ENCODE measurements around the gene PLA2G4C.

DNA sequence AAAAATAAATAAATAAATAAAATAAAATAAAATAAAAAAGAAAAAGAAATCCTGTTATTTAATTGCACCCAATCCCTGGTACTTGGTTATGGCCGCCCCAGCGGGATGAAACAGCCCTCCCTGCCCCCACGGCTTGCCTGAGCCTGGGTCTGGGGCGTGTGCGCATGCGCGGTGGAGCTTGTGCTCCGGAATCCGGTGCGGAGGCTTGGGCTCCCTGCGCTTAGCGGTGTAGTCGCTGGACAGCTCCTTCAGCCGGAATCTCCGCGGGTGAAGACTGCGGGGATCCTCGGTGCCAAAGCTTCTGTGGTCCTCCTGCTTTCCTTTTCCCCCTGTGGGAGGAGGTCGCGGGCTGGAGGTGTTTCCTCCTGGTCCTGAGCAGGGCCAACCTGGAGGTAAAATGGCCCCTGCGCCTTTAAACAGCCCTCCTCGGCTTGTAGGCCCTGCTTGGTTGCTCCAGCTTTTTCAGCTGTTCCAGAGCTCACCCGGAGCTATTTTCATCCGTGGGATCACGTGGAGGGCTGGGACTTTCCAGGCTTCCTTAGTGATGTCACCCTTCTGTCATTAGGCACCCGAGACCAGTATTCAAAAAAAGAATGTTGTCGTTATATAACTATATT lies at the start of gene PLA2G4C:
- TF ChIP-seq, protein P1, sequence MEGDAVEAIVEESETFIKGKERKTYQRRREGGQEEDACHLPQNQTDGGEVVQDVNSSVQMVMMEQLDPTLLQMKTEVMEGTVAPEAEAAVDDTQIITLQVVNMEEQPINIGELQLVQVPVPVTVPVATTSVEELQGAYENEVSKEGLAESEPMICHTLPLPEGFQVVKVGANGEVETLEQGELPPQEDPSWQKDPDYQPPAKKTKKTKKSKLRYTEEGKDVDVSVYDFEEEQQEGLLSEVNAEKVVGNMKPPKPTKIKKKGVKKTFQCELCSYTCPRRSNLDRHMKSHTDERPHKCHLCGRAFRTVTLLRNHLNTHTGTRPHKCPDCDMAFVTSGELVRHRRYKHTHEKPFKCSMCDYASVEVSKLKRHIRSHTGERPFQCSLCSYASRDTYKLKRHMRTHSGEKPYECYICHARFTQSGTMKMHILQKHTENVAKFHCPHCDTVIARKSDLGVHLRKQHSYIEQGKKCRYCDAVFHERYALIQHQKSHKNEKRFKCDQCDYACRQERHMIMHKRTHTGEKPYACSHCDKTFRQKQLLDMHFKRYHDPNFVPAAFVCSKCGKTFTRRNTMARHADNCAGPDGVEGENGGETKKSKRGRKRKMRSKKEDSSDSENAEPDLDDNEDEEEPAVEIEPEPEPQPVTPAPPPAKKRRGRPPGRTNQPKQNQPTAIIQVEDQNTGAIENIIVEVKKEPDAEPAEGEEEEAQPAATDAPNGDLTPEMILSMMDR (IDR thresholded peaks at IDR 0.05): no peak
- no peak for TF ChIP-seq POLR2A (IDR thresholded peaks at IDR 0.05)
